ENCODE data around the gene SMCP. TPM values are rescaled to one million over a fixed set of nuclear protein-coding genes. Genes with fewer than 3 reads are reported as not detected.

SMCP gene
- total RNA-seq, 1 experiment from 2014 or later = not detected

DNA sequence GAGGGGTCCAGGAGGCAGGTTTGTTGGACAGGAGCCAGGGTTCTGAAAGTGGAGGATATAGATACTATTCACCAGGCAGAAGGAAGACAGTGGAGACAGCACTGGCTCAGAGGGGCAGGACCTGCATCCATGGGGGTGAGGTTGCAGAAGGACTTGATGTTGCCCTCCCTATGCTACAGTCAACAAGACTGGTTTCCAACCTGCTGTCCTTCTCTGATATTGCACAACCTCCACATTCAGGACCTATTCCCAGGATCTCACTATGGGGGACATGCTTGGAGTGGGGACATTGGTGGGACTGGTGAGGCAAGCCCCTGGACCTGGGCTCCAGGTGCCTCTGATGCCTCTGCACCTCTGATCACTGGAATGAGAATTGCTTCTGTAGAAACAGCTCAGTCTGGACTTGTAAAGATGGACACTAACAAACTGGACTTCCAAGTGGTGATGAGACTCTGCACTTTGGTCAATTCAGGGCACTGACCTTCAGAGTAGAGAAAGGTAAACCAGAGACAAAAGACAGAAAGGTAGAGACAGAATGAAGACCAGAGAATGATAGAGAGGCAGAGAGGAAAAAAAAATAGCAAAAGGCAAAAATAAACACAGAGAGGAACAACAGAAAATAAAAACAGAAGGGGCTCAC, 1.6 kb downstream of the SMCP start:
- TF ChIP-seq, protein P1, sequence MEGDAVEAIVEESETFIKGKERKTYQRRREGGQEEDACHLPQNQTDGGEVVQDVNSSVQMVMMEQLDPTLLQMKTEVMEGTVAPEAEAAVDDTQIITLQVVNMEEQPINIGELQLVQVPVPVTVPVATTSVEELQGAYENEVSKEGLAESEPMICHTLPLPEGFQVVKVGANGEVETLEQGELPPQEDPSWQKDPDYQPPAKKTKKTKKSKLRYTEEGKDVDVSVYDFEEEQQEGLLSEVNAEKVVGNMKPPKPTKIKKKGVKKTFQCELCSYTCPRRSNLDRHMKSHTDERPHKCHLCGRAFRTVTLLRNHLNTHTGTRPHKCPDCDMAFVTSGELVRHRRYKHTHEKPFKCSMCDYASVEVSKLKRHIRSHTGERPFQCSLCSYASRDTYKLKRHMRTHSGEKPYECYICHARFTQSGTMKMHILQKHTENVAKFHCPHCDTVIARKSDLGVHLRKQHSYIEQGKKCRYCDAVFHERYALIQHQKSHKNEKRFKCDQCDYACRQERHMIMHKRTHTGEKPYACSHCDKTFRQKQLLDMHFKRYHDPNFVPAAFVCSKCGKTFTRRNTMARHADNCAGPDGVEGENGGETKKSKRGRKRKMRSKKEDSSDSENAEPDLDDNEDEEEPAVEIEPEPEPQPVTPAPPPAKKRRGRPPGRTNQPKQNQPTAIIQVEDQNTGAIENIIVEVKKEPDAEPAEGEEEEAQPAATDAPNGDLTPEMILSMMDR (conservative IDR thresholded peaks at IDR 0.05; ENCODE audit: low read depth, low read length) = no peak
- TF ChIP-seq EZH2 (IDR thresholded peaks at IDR 0.05; ENCODE audit: borderline replicate concordance, low read depth, low read length, poor library complexity, severe bottlenecking) = no peak
- CTCF ChIA-PET = no interaction called here
- H3K36me3 ChIP-seq (ENCODE audit: insufficient read depth, low read length, poor library complexity, severe bottlenecking) = no peaks in the 10 kb centered on the region
- no peaks in the 10 kb centered on the region for H3K4me1 ChIP-seq (ENCODE audit: insufficient read depth, low read length, poor library complexity, severe bottlenecking)
- H3K4me3 ChIP-seq (ENCODE audit: low read depth, low read length, poor library complexity, severe bottlenecking) = no peak overlapping the region
- no peak overlapping the region for H3K27ac ChIP-seq (ENCODE audit: low read depth, low read length, poor library complexity, severe bottlenecking)
- POLR2A ChIA-PET (ENCODE audit: low non-redundant PET) = no interaction called here
- H3K27me3 ChIP-seq (replicated peaks; ENCODE audit: insufficient read depth, low read depth, low read length, poor library complexity) = peaks cover 4% of the 10 kb centered on the region
- BruUV-seq (replicated peaks) = no TSS peak
- no peak for DNase-seq (ENCODE audit: low spot score)
- H3K9me3 ChIP-seq (ENCODE audit: low read depth, low read length, poor library complexity, severe bottlenecking) = no peaks in the 10 kb centered on the region
- intact Hi-C loops (cut with micrococcal nuclease; ENCODE audit: unreplicated experiment) = loop anchor here (10.0 kb wide), 2 partner anchors 175 to 315 kb away; partner anchors contain the start of gene SPRR2A

DNA sequence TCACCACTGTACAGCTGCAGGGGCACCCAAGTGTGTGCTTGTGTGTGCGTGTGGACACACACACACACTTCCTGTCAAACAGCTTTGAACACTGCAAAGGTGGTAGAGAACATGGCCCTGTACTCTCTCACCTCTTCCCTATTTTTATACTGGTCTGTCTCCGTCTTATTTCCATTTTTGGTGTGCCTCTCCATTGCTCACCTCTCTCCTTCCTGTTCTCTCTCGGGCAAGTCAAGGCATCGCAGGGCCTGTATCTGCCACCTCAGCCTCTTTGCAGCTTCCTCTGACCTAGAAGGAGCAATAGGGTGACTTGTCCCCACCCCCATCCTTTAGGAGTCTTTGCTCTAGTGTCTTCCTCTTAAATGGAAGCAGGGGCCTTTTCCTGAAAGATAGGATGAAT, 2.2 kb downstream of the SMCP start:
- ChIA-PET CTCF (no interaction called here), POLR2A (ENCODE audit: low non-redundant PET) (no interaction called here)
- Histone ChIP-seq H3K27me3 (replicated peaks; ENCODE audit: insufficient read depth, low read depth, low read length, poor library complexity) (peaks cover 10% of the 10 kb centered on the region), H3K4me1 (ENCODE audit: insufficient read depth, low read length, poor library complexity, severe bottlenecking) (no peaks in the 10 kb centered on the region), H3K27ac (ENCODE audit: low read depth, low read length, poor library complexity, severe bottlenecking) (no peak overlapping the region), H3K36me3 (ENCODE audit: insufficient read depth, low read length, poor library complexity, severe bottlenecking) (no peaks in the 10 kb centered on the region), H3K9me3 (ENCODE audit: low read depth, low read length, poor library complexity, severe bottlenecking) (no peaks in the 10 kb centered on the region), H3K4me3 (ENCODE audit: low read depth, low read length, poor library complexity, severe bottlenecking) (no peak overlapping the region)
- intact Hi-C loops (cut with micrococcal nuclease; ENCODE audit: unreplicated experiment) = no loop called here
- DNase-seq (ENCODE audit: low spot score) = no peak
- BruUV-seq (replicated peaks) = no TSS peak
- TF ChIP-seq, protein P1 (conservative IDR thresholded peaks at IDR 0.05; ENCODE audit: low read depth, low read length) = no peak

DNA sequence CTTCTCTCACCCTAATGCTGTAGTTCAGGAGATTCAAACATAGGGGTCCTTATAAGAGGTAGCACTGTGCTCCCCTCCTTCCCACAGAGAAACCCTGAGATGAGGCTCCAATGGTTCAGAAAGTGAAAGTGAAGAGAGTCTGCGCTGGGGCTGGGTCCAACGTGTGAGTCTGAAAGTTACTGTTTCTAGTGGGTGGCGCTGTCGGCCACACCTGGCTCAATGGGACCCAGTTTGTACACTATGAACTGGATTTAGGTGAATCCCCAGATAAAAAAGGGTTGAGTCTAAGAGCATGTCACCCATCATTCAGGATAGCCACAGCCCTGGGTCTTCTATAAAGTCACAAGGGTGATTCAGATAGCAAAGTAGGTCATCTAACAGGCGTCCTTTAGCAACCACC, 2.8 kb downstream of the SMCP start:
- Histone ChIP-seq H3K4me3 (ENCODE audit: low read depth, low read length, poor library complexity, severe bottlenecking) (no peak overlapping the region), H3K27ac (ENCODE audit: low read depth, low read length, poor library complexity, severe bottlenecking) (no peak overlapping the region), H3K4me1 (ENCODE audit: insufficient read depth, low read length, poor library complexity, severe bottlenecking) (no peaks in the 10 kb centered on the region), H3K9me3 (ENCODE audit: low read depth, low read length, poor library complexity, severe bottlenecking) (no peaks in the 10 kb centered on the region), H3K36me3 (ENCODE audit: insufficient read depth, low read length, poor library complexity, severe bottlenecking) (no peaks in the 10 kb centered on the region), H3K27me3 (replicated peaks; ENCODE audit: insufficient read depth, low read depth, low read length, poor library complexity) (peaks cover 12% of the 10 kb centered on the region)
- BruUV-seq (replicated peaks) = no TSS peak
- TF ChIP-seq EZH2 (IDR thresholded peaks at IDR 0.05; ENCODE audit: borderline replicate concordance, low read depth, low read length, poor library complexity, severe bottlenecking) = no peak
- ChIA-PET POLR2A (ENCODE audit: low non-redundant PET) (no interaction called here), CTCF (no interaction called here)
- intact Hi-C loops (cut with micrococcal nuclease; ENCODE audit: unreplicated experiment) = no loop called here
- DNase-seq (ENCODE audit: low spot score) = no peak

DNA sequence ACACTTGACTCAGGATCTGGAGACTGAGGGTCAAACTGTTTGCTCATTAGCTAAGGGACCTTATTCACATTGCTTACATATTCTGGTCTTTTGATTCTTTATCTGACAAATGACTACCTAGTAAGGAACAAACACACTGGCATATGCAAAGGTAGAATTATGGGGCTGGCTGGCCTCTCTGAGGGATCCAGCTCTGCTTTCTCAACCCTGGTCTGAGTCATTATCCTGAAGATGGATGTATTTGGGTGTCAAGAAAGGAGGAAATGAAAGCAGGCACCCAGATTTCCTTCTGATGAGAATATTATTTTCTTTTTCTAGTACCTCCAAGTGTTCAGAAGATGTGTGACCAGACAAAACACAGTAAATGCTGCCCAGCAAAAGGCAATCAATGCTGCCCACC, 6.0 kb downstream of the SMCP start:
- ChIA-PET CTCF (no interaction called here), POLR2A (ENCODE audit: low non-redundant PET) (no interaction called here)
- Histone ChIP-seq H3K9me3 (ENCODE audit: low read depth, low read length, poor library complexity, severe bottlenecking) (no peaks in the 10 kb centered on the region), H3K36me3 (ENCODE audit: insufficient read depth, low read length, poor library complexity, severe bottlenecking) (no peaks in the 10 kb centered on the region), H3K27me3 (replicated peaks; ENCODE audit: insufficient read depth, low read depth, low read length, poor library complexity) (peaks cover 12% of the 10 kb centered on the region), H3K4me1 (ENCODE audit: insufficient read depth, low read length, poor library complexity, severe bottlenecking) (no peaks in the 10 kb centered on the region), H3K27ac (ENCODE audit: low read depth, low read length, poor library complexity, severe bottlenecking) (no peak overlapping the region), H3K4me3 (ENCODE audit: low read depth, low read length, poor library complexity, severe bottlenecking) (no peak overlapping the region)
- no TSS peak for BruUV-seq (replicated peaks)
- TF ChIP-seq EZH2 (IDR thresholded peaks at IDR 0.05; ENCODE audit: borderline replicate concordance, low read depth, low read length, poor library complexity, severe bottlenecking) = no peak
- TF ChIP-seq, protein P1 (conservative IDR thresholded peaks at IDR 0.05; ENCODE audit: low read depth, low read length) = no peak
- intact Hi-C loops (cut with micrococcal nuclease; ENCODE audit: unreplicated experiment) = no loop called here
- no peak for DNase-seq (ENCODE audit: low spot score)
